GM12878 (cell line): ENCODE data around the gene POLR3K. TPM values are rescaled to one million over a fixed set of nuclear protein-coding genes. Genes with fewer than 3 reads are reported as not detected.

Experiments
- ATAC-seq: fragments of 200-7000 bp; cut with Tn5 transposase; 3 replicates; pipeline ENCODE4 v1.9.1; 2020; ENCODE audit warnings: mild to moderate bottlenecking, moderate library complexity
- BruUV-seq: library from RNA; stranded (reverse); fragments of 400-500 nt; replicated peaks from 2 replicates; lab custom pipeline; 2021; lab: Mats Ljungman, UMichigan
- CTCF ChIA-PET: fragments of 300-600 bp; sonication (Branson Sonifier 250); formaldehyde crosslinking; extraction: SDS; loops from one replicate; lab custom pipeline; 2021; ENCODE audit warnings: inconsistent platforms; lab: Yijun Ruan, JAX
- POLR2A ChIA-PET: fragments of 350-600 bp; formaldehyde crosslinking; extraction: SDS; loops from one replicate; lab custom pipeline; 2021; ENCODE audit warnings: inconsistent platforms; lab: Charles Lee
- RAD21 ChIA-PET: fragments of 300-600 bp; sonication (Branson Sonifier 250); formaldehyde crosslinking; loops from one replicate; lab custom pipeline; 2023; ENCODE audit warnings: antibody characterized with exemption; ENCODE audit not compliant: unreplicated experiment; lab: Charles Lee
- SMC1A ChIA-PET: fragments of 300-600 bp; sonication (Branson Sonifier 250); formaldehyde crosslinking; loops from one replicate; lab custom pipeline; 2023; ENCODE audit not compliant: unreplicated experiment, uncharacterized antibody; lab: Charles Lee
- DNase-seq: peaks from one replicate; pipeline ENCODE4 v3.0.0-alpha.2; 2011; ENCODE audit warnings: low read depth, low spot score
- FAIRE-seq: peaks from 3 replicates; lab custom pipeline; 2011; peaks lifted over from hg19 to GRCh38; lab: Jason Lieb, UNC
- H2AFZ ChIP-seq: 2 replicates; pipeline ENCODE4 v1.6.0; 2011; ENCODE audit warnings: low read depth, low read length, control low read depth; ENCODE audit not compliant: control insufficient read depth
- H3K27ac ChIP-seq: 2 replicates; pipeline ENCODE4 v1.5.1; 2011; ENCODE audit warnings: control low read depth; ENCODE audit not compliant: control insufficient read depth, insufficient read depth
- H3K27me3 ChIP-seq, 2 experiments: replicated peaks in 1 of 2; 2 replicates each; pipeline versions ENCODE4 v1.6.0 to v1.6.1; 2011; ENCODE audit warnings: low read length in 1 of 2; ENCODE audit not compliant: control insufficient read depth in 2 of 2, insufficient read depth in 2 of 2
- H3K36me3 ChIP-seq, 2 experiments: 2 replicates each; pipeline ENCODE4 v1.5.1; 2011; ENCODE audit warnings: low read length in 1 of 2; ENCODE audit not compliant: control insufficient read depth in 2 of 2, insufficient read depth in 2 of 2
- H3K4me1 ChIP-seq: 2 replicates; pipeline ENCODE4 v1.6.1; 2011; ENCODE audit warnings: mild to moderate bottlenecking, low read length, moderate library complexity, mixed read lengths; ENCODE audit not compliant: control insufficient read depth, insufficient read depth
- H3K4me2 ChIP-seq: 2 replicates; pipeline ENCODE4 v1.6.0; 2011; ENCODE audit warnings: control low read depth; ENCODE audit not compliant: control insufficient read depth, insufficient read depth
- H3K4me3 ChIP-seq: fragments of 200-600 bp; sonication (generic); 2 replicates; pipeline ENCODE4 v1.5.1; 2016
- H3K79me2 ChIP-seq: 2 replicates; pipeline ENCODE4 v1.6.0; 2011; ENCODE audit warnings: low read length; ENCODE audit not compliant: control insufficient read depth, insufficient read depth
- H3K9ac ChIP-seq: 2 replicates; pipeline ENCODE4 v1.8.0; 2011; ENCODE audit warnings: low read length, control low read depth, mixed read lengths; ENCODE audit not compliant: control insufficient read depth, insufficient read depth
- H3K9me3 ChIP-seq: replicated peaks from 3 replicates; pipeline ENCODE4 v1.5.1; 2011; ENCODE audit warnings: mild to moderate bottlenecking, low read length; ENCODE audit not compliant: control insufficient read depth, insufficient read depth
- H4K20me1 ChIP-seq: 2 replicates; pipeline ENCODE4 v1.6.0; 2011; ENCODE audit not compliant: control insufficient read depth, insufficient read depth
- E4F1 ChIP-seq: fragments of 450-650 bp; IDR thresholded peaks from 2 replicates; pipeline ENCODE4 v1.6.1; 2018; ENCODE audit warnings: borderline replicate concordance, mild to moderate bottlenecking; ENCODE audit not compliant: partially characterized antibody
- HDGF ChIP-seq: fragments of 450-650 bp; IDR thresholded peaks from 2 replicates; pipeline ENCODE4 v1.6.1; 2016; ENCODE audit warnings: antibody characterized with exemption
- NBN ChIP-seq: fragments of 450-650 bp; IDR thresholded peaks from 2 replicates; pipeline ENCODE4 v1.6.1; 2016
- NKRF ChIP-seq: fragments of 450-650 bp; conservative IDR thresholded peaks from 2 replicates; pipeline ENCODE4 v1.6.1; 2017; ENCODE audit warnings: mild to moderate bottlenecking, moderate library complexity
- NR2C1 ChIP-seq: fragments of 450-650 bp; IDR thresholded peaks from 2 replicates; pipeline ENCODE4 v1.6.1; 2017; ENCODE audit warnings: antibody characterized with exemption, mild to moderate bottlenecking, moderate library complexity
- POU2F2 ChIP-seq: IDR thresholded peaks from 3 replicates; pipeline ENCODE4 v1.6.1; 2011; ENCODE audit warnings: low read depth, mild to moderate bottlenecking, low read length, borderline replicate concordance
- SKIL ChIP-seq: fragments of 450-650 bp; IDR thresholded peaks from 2 replicates; pipeline ENCODE4 v1.6.1; 2017; ENCODE audit warnings: mild to moderate bottlenecking, low read depth, inconsistent platforms; ENCODE audit not compliant: poor library complexity, severe bottlenecking
- SPI1 ChIP-seq: IDR thresholded peaks from 2 replicates; pipeline ENCODE4 v1.6.1; 2011; ENCODE audit warnings: low read depth, mild to moderate bottlenecking, low read length, moderate library complexity, borderline replicate concordance; ENCODE audit not compliant: insufficient read depth
- SUZ12 ChIP-seq: fragments of 200-600 bp; sonication (generic); IDR thresholded peaks from one replicate; pipeline ENCODE4 v1.6.1; 2018; ENCODE audit warnings: antibody characterized with exemption, mild to moderate bottlenecking; ENCODE audit not compliant: unreplicated experiment
- YY1 ChIP-seq: IDR thresholded peaks from 2 replicates; pipeline ENCODE4 v1.6.1; 2011; ENCODE audit warnings: low read depth, mild to moderate bottlenecking, low read length
- ZBTB33 ChIP-seq: fragments of 450-650 bp; IDR thresholded peaks from 2 replicates; pipeline ENCODE4 v1.6.1; 2017; ENCODE audit warnings: mild to moderate bottlenecking
- WGBS: methylation state at CpG from one replicate; pipeline ENCODE4 v1.1.6; 2016; ENCODE audit warnings: low lambda C conversion rate; ENCODE audit not compliant: insufficient replicate concordance, insufficient coverage; ENCODE audit errors: missing lambda C conversion rate; 5-methylcytosine and 5-hydroxymethylcytosine counted together
- in situ Hi-C: fragments of 300-500 bp; cut with MboI; formaldehyde crosslinking; loops from 9 replicates; pipeline ENCODE4 v1.14.3; 2018; ENCODE audit warnings: mixed read lengths
- intact Hi-C: fragments of 100-400 bp; cut with micrococcal nuclease; formaldehyde crosslinking; loops from one replicate; pipeline ENCODE4 v1.14.2; 2022; ENCODE audit not compliant: unreplicated experiment
- polyA plus RNA-seq, 11 experiments: library from polyadenylated mRNA; depleted of rRNA in 4 of 11; unstranded in 6 of 11; stranded (reverse) in 5 of 11; fragments of >200 nt; fragmentation: Nextera tagmentation in 4 of 11; fragmentation: Illumina TruSeq in 1 of 11; extraction: Ambion mirVana in 4 of 11; extraction: Trizol in 1 of 11; gene quantifications; 1 replicate in 1 of 11; 2 replicates in 10 of 11; pipeline versions ENCODE4 v1.2.1 to v1.2.3, GENCODE V29; 2011 to 2016; ENCODE audit warnings: inconsistent platforms in 2 of 11, missing spikeins in 2 of 11, low read depth in 1 of 11
- total RNA-seq, 4 experiments: library from RNA; depleted of rRNA in 3 of 4; stranded (reverse); fragments of >200 nt in 3 of 4; fragmentation: Illumina TruSeq in 1 of 4; extraction: Trizol in 1 of 4; gene quantifications; 2 replicates each; pipeline versions ENCODE4 v1.2.1 to v1.2.3, GENCODE V29; 2013 to 2021

The POLR3K gene
- total and polyA plus RNA-seq, 10 of the 15 experiments (the other 5 are each of a cell fraction or from before 2014, with no cell fraction given), result 25.3 to 222 (median 64.0) TPM

- peak; percentile 50 for TF ChIP-seq E4F1
- TF ChIP-seq HDGF, result peak; percentile 40; the same call in 1 of the 2 replicates
- 0 out of 3 replicates have a peak, but pooled peaks have one; percentile 38 for TF ChIP-seq POU2F2
Observed at GRCh38 chr16:77273-77806, 23.9 kb upstream of the POLR3K start (continued).

- ATAC-seq (peak; percentile 12), DNase-seq (no peak), FAIRE-seq (no peak)
- Histone ChIP-seq H3K79me2 (peaks cover 10% of the 10 kb centered on the region), H3K27me3 (peaks cover 4 to 7% of the 10 kb centered on the region in 2 experiments; a peak in 3 of 4 replicates), H3K9me3 (no peaks in the 10 kb centered on the region), H2AFZ (peak overlapping the region; percentile 72; the same call in 1 of the 2 replicates), H3K4me3 (peak overlapping the region; percentile 82), H3K27ac (peak overlapping the region; percentile 85), H3K4me1 (peaks cover 20% of the 10 kb centered on the region), H3K4me2 (peak overlapping the region; percentile 71), H4K20me1 (no peaks in the 10 kb centered on the region; the same call in 1 of the 2 replicates), H3K9ac (peak overlapping the region; percentile 98), H3K36me3 (no peaks in the 10 kb centered on the region; a peak in 2 of 4 replicates)
- ChIA-PET RAD21 (interaction anchor here (1.0 to 1.9 kb wide), 3 partner anchors 11 to 23 kb away, joined by 4 to 7 read pairs (median 4); partner anchors contain the start of genes POLR3K and SNRNP25), POLR2A (interaction anchor here (1.0 to 1.4 kb wide), 3 partner anchors 17 to 23 kb away, joined by 3 to 7 read pairs (median 5); partner anchors contain the start of genes POLR3K and SNRNP25), CTCF (interaction anchor here (1.6 to 4.1 kb wide), 3 partner anchors 11 to 30 kb away, joined by 4 to 36 read pairs (median 29); no protein-coding TSS in a partner anchor), SMC1A (interaction anchor here (1.2 to 3.0 kb wide), 3 partner anchors 11 to 38 kb away, joined by 3 to 16 read pairs (median 6); no protein-coding TSS in a partner anchor)
- intact Hi-C loops, result no loop called here
- in situ Hi-C loops, result no loop called here
- TSS peak; percentile 71 for BruUV-seq
- 46% methylated on average over 13 of the region's 13 CpGs for WGBS
- no peak for TF ChIP-seq NKRF
- no peak for TF ChIP-seq ZBTB33
- TF ChIP-seq NBN, result no peak
- no peak for TF ChIP-seq SUZ12
- TF ChIP-seq SKIL, result no peak
- no peak for TF ChIP-seq YY1
- TF ChIP-seq SPI1, result no peak
- TF ChIP-seq NR2C1, result no peak
Observed at GRCh38 chr16:76535-77272, 23.3 kb upstream of the POLR3K start.
